ENCODE measurements around the gene COX6B2. TPM values are rescaled to one million over a fixed set of nuclear protein-coding genes. Genes with fewer than 3 reads are reported as not detected.

COX6B2 gene
- total RNA-seq, 1 donor from 2014 or later, result 0.16 TPM

- Mint-ChIP-seq H3K27ac (ENCODE audit: unreplicated experiment) (peak overlapping the region; percentile 99), H3K36me3 (ENCODE audit: low read depth) (peaks cover 10% of the 10 kb centered on the region), H3K4me1 (peaks cover 48% of the 10 kb centered on the region), H3K4me3 (peak overlapping the region; percentile 100), H3K9me3 (no peaks in the 10 kb centered on the region), H3K27me3 (ENCODE audit: low read depth) (peaks cover 8% of the 10 kb centered on the region)
- DNase-seq (ENCODE audit: low read depth, low spot score), result peak; percentile 93
- TF ChIP-seq, protein P1, sequence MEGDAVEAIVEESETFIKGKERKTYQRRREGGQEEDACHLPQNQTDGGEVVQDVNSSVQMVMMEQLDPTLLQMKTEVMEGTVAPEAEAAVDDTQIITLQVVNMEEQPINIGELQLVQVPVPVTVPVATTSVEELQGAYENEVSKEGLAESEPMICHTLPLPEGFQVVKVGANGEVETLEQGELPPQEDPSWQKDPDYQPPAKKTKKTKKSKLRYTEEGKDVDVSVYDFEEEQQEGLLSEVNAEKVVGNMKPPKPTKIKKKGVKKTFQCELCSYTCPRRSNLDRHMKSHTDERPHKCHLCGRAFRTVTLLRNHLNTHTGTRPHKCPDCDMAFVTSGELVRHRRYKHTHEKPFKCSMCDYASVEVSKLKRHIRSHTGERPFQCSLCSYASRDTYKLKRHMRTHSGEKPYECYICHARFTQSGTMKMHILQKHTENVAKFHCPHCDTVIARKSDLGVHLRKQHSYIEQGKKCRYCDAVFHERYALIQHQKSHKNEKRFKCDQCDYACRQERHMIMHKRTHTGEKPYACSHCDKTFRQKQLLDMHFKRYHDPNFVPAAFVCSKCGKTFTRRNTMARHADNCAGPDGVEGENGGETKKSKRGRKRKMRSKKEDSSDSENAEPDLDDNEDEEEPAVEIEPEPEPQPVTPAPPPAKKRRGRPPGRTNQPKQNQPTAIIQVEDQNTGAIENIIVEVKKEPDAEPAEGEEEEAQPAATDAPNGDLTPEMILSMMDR (conservative IDR thresholded peaks at IDR 0.05), result no peak
These were observed 30.6 kb upstream of the COX6B2 start for GRCh38 chr19:55384920-55385723.

- DNase-seq (ENCODE audit: low read depth, low spot score), result no peak
- peak within 1 kb of the TSS; percentile 99 for H3K27ac Mint-ChIP-seq (ENCODE audit: unreplicated experiment)
- H3K4me3 Mint-ChIP-seq, result peak within 1 kb of the TSS; percentile 100
- TF ChIP-seq, protein P1 (conservative IDR thresholded peaks at IDR 0.05), result no peak
- peaks cover 5% of the 10 kb centered on the region for H3K36me3 Mint-ChIP-seq (ENCODE audit: low read depth)
- H3K27me3 Mint-ChIP-seq (ENCODE audit: low read depth), result peaks cover 11% of the 10 kb centered on the region
- peaks cover 41% of the 10 kb centered on the region for H3K4me1 Mint-ChIP-seq
- H3K9me3 Mint-ChIP-seq, result no peaks in the 10 kb centered on the region
These were observed 29.8 kb upstream of the COX6B2 start, which contains the start of gene TMEM238 for GRCh38 chr19:55384131-55384919. TMEM238 (minus strand) TSS chr19:55384292; CDS start chr19:55384259, 33 bp downstream.

- H3K4me1 Mint-ChIP-seq, result peaks cover 36% of the 10 kb centered on the region
- TF ChIP-seq, protein P1 (conservative IDR thresholded peaks at IDR 0.05), result peak; percentile 20
- peak overlapping the region; percentile 87 for H3K27ac Mint-ChIP-seq (ENCODE audit: unreplicated experiment)
- no peaks in the 10 kb centered on the region for H3K9me3 Mint-ChIP-seq
- peaks cover 5% of the 10 kb centered on the region for H3K36me3 Mint-ChIP-seq (ENCODE audit: low read depth)
- peak overlapping the region; percentile 74 for H3K4me3 Mint-ChIP-seq
- peaks cover 19% of the 10 kb centered on the region for H3K27me3 Mint-ChIP-seq (ENCODE audit: low read depth)
- no peak for DNase-seq (ENCODE audit: low read depth, low spot score)
These were observed 29.0 kb upstream of the COX6B2 start for GRCh38 chr19:55383279-55384130.

- Mint-ChIP-seq H3K4me1 (peaks cover 32% of the 10 kb centered on the region), H3K27me3 (ENCODE audit: low read depth) (peaks cover 27% of the 10 kb centered on the region), H3K27ac (ENCODE audit: unreplicated experiment) (no peak overlapping the region), H3K36me3 (ENCODE audit: low read depth) (peaks cover 5% of the 10 kb centered on the region), H3K4me3 (peak overlapping the region; percentile 78), H3K9me3 (no peaks in the 10 kb centered on the region)
- DNase-seq (ENCODE audit: low read depth, low spot score), result no peak
- TF ChIP-seq, protein P1 (conservative IDR thresholded peaks at IDR 0.05), result no peak
These were observed 28.1 kb upstream of the COX6B2 start for GRCh38 chr19:55382522-55383054.

GRCh38 chr19:55382013-55382412 is 27.5 kb upstream of the COX6B2 start:
- TF ChIP-seq, protein P1 (conservative IDR thresholded peaks at IDR 0.05), result no peak
- Mint-ChIP-seq H3K4me3 (peak overlapping the region; percentile 78), H3K36me3 (ENCODE audit: low read depth) (peaks cover 5% of the 10 kb centered on the region), H3K9me3 (no peaks in the 10 kb centered on the region), H3K27me3 (ENCODE audit: low read depth) (peaks cover 31% of the 10 kb centered on the region), H3K27ac (ENCODE audit: unreplicated experiment) (no peak overlapping the region), H3K4me1 (peaks cover 26% of the 10 kb centered on the region)
- no peak for DNase-seq (ENCODE audit: low read depth, low spot score)
